Measurements from ENCODE around the gene PCYOX1L.
"Not testable (repeated sequence)": the region's sequence is repeated elsewhere in the genome, so short reads cannot be mapped to it uniquely, and the experiment has no call there.

PCYOX1L gene

GRCh38 chr5:149387081-149387631 lies 29.3 kb downstream of the PCYOX1L start:
- DNase-seq (ENCODE audit: low read depth): no peak

- no peak for DNase-seq (ENCODE audit: low read depth)
Observed at GRCh38 chr5:149387982-149388381, 30.1 kb downstream of the PCYOX1L start.

- no peak for DNase-seq (ENCODE audit: low read depth)
Observed at GRCh38 chr5:149388498-149389190, 30.8 kb downstream of the PCYOX1L start.

GRCh38 chr5:149389552-149390495 lies 32.0 kb downstream of the PCYOX1L start:
- DNase-seq (ENCODE audit: low read depth): no peak

DNA sequence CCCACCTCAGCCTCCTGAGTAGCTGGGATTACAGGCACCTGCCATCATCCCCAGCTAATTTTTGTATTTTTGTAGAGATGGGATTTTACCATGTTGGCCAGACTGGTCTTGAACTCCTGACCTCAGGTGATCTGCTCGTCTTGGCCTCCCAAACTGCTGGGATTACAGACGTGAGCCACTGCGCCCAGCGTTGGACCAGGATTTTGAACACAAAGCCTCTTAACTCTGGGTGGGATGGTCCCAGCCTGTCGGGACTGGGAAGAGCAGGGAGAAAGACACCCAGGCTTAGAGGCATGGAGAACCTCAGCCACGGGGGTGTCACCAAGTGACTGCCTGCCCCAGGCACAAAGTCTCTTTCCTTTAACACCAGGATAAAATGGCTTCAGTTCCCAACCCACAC lies 33.2 kb downstream of the PCYOX1L start:
- DNase-seq (ENCODE audit: low read depth): not testable (repeated sequence)

DNA sequence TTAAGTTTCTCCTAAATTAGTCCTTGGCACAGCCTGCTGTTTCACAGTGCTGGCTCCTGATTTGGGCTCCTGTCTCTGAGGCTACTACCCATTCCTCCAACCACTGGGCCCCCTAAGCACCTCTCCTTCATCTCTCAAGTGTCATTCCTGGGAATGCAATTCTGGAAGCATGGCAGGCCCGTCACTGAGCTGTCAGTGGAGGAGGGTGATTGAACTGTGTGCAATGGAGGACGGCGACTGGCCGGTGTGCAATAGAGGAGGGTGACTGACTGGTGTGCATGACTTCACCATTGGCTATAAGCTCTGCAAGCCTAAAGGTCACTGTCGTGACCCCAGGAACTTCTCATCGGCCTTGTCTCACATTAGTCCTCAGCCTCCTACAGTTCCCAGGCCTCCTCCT lies 33.7 kb downstream of the PCYOX1L start:
- DNase-seq (ENCODE audit: low read depth): no peak

- no peak for DNase-seq (ENCODE audit: low read depth)
Observed at GRCh38 chr5:149392718-149393117, 34.9 kb downstream of the PCYOX1L start.

GRCh38 chr5:149394996-149395395 lies 37.1 kb downstream of the PCYOX1L start:
- not testable (repeated sequence) for DNase-seq (ENCODE audit: low read depth)

DNA sequence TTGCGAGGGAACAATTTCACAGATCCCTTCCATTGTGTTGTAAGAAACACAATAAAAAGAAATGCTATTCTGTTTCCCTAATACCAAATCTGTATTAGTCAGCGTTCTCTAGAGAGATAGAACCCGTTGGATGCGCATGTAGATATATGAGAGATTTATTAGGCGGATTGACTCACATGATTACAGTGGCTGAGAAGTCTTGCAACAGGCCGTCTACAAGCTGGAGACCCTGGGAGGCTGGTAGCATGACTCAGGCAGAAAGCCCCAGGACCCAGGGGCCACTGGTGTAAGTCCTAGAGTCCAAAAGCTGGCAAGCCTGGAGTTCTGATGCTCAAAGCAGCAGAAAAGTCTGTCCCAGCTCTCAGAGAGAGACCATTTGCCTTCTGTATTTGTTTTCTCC lies 39.7 kb downstream of the PCYOX1L start:
- no peak for DNase-seq (ENCODE audit: low read depth)

GRCh38 chr5:149398747-149399266 lies 41.0 kb downstream of the PCYOX1L start:
- DNase-seq (ENCODE audit: low read depth): not testable (repeated sequence)

GRCh38 chr5:149399775-149400174 lies 41.9 kb downstream of the PCYOX1L start:
- no peak for DNase-seq (ENCODE audit: low read depth)

DNA sequence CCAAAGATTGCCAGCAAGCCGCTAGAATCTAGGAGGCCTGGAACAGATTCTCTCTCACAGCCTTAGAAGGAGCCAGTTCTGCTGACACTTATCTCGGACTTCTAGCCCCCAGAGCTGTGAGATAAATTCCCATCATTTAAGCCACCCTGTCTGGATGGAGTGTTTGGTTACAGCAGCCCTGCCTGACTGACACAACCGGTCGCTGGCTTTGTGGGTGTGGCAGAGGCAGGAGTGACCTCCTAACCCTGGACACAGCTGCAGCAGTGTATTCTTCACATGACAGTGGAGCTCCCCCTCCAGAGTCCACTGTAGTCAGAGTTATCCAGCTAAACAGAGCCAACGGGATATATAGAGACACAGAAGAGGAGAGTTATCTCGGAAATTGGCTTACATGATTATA lies 42.5 kb downstream of the PCYOX1L start:
- DNase-seq (ENCODE audit: low read depth): no peak

DNA sequence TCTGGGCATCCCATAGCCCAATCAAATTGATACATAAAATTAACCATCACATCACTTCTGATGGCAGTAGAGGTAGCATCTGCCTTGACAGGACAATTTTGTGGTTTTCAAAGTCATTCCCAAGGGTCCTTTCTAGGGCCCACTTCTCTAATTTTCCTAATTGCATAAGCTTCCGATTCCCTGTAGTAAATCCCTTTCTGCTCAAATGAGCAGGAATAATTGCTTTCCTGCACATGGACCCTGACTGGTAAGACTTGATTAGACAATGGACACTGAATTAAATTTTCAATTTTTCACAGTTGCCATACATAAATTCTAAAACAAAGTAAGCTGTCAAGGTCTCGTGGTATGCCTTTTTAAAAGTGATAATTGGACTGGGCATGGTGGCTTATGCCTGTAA lies 43.2 kb downstream of the PCYOX1L start:
- no peak for DNase-seq (ENCODE audit: low read depth)

- DNase-seq (ENCODE audit: low read depth): no peak
Observed at GRCh38 chr5:149402291-149402690, 44.4 kb downstream of the PCYOX1L start.

DNA sequence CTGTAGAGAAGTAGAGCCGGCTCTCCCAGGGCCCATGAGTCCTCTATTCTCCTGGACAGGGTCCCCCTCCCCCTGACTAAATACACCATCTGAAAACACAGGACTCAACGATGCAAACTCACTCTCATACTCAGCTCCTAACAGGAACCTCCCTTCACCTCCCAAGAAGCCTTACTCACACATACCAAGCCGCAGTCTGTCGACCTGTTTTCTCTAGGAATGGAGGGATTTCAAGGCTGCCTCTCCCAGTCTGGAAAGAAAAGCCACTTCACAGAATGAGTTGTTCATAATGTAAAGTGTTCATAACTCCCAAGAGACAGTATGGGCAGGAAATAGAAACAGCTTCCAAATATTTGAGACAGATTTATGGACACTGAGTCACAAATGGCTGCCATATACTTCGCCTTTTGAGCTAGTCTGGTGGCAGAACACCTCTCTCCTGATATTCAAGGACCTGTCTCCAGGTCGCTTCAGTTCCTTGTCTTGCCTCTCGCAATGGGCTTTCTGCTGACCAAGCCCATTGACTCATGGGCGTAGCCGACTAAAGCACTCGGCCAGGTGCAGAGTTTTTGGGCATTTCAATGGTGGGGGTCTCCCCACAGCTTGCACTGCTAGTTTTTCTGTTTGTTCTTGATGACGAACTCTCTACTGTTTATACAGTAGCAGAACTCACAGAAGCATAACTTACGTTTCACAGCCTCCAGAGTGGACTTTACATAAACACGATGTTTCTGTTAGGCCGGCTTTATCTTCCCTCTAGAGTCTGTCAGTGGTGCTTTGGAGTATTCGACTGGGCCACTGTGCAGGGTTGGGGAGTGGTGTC lies 46.3 kb downstream of the PCYOX1L start:
- no peak for DNase-seq (ENCODE audit: low read depth)

- no peak for DNase-seq (ENCODE audit: low read depth)
Observed at GRCh38 chr5:149404746-149405549, 47.1 kb downstream of the PCYOX1L start.

GRCh38 chr5:149405550-149406202 lies 47.8 kb downstream of the PCYOX1L start:
- no peak for DNase-seq (ENCODE audit: low read depth)

- DNase-seq (ENCODE audit: low read depth): no peak
Observed at GRCh38 chr5:149406203-149406978, 48.5 kb downstream of the PCYOX1L start.

DNA sequence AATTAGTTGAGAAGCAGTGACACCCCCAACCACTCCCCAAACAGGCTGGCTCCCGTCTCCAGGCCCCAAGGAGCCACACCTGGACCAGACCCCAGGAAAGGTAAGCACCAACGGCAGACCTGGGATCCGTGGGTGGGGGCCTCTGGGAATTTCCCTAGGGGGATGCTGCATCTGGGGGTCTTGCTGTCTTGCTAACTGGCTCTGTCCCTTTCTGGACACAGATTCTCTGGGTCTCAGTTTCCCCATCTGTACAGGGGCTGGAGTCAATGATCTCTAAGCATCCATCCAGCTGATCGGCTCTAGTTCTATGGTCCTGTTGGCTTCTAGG lies 49.1 kb downstream of the PCYOX1L start:
- DNase-seq (ENCODE audit: low read depth): no peak

Data from stimulated activated CD8-positive, alpha-beta memory T cell treated with anti-CD3 and anti-CD28 coated beads, Interleukin-15, amount 100 ng/mL, for 24 hours (primary cell).